NK-92 (cell line): ENCODE measurements around the gene KIAA1328.

Source experiments
- DNase-seq: peaks from one replicate; lab custom pipeline; 2025; ENCODE audit not compliant: unreplicated experiment; lab: John Stamatoyannopoulos, UW

Gene KIAA1328

DNA sequence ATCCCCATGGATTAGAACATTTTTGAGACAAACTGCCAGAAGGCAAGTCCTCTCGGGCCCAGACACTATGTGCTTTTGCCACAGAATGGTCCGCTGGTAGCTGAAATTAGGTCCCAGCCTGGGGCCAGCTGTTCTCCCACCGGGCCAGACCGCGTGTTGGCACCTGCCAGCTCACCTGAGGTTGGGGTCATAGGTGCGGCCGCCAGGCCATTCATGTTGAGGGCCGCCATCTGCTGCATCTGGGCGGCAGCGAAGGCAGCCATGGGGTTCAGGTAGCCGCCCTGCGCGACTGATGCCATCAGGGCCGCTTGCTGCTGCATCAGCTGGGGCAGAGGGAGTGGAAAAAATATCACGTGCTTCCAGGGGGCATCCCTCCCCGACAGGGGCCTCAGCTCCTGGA lies 443.9 kb downstream of the KIAA1328 start:
- DNase-seq: no peak

DNA sequence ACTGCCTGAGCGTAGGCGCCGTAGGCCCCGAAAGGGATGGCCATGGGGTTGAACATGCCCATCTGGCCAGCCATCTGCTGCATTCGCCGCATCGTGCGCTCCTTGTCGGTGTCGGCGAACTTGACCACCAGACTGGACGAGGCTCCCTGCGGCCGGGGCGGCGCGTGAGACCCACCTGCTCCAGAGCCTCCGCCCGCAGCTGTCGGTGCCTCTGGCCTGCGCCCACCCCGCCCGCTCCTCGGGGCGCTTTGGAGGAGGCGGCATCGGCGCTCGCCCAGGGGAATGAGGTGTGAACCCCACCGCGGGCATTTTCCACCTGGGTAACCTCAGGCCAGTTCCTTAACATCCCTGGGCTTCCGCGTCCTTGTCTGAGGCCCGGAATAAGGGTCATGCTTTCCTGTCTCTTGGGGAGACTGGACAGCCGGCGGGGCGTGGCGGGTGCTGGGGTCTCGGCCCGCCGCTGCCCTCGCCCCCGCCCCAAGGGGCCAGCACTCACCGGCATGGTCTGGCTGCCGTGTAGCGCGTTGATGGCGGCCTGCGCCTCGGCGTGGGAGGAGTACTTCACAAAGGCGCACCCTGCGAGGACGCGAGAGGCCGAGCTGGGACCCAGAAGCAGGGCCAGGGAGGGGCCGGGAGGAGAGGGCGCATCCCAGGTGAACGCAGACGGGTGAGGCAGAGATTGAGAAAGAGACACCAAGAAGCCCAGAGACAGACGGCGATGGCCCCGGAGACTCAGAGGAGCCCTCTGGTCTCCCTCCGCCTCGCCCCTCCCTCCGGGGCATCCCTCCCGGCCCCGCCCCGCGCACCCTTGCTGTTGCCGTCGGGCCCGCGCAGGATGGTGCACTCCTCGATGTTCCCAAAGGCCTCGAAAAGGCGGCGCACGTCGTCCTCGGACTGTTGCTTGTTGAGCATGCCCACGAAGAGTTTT lies 445.6 kb downstream of the KIAA1328 start:
- DNase-seq: no peak

GRCh38 chr18:37275237-37275741 lies 446.4 kb downstream of the KIAA1328 start:
- DNase-seq: no peak

- no peak for DNase-seq
Observed at GRCh38 chr18:37276111-37276890, 447.4 kb downstream of the KIAA1328 start.

- no peak for DNase-seq
Observed at GRCh38 chr18:37277804-37278203, 448.9 kb downstream of the KIAA1328 start.
